ENCODE measurements around the gene HNRNPC. TPM values are rescaled to one million over a fixed set of nuclear protein-coding genes. Genes with fewer than 3 reads are reported as not detected.

The HNRNPC gene
- total RNA-seq, 1 experiment from 2014 or later: 843 TPM

DNA sequence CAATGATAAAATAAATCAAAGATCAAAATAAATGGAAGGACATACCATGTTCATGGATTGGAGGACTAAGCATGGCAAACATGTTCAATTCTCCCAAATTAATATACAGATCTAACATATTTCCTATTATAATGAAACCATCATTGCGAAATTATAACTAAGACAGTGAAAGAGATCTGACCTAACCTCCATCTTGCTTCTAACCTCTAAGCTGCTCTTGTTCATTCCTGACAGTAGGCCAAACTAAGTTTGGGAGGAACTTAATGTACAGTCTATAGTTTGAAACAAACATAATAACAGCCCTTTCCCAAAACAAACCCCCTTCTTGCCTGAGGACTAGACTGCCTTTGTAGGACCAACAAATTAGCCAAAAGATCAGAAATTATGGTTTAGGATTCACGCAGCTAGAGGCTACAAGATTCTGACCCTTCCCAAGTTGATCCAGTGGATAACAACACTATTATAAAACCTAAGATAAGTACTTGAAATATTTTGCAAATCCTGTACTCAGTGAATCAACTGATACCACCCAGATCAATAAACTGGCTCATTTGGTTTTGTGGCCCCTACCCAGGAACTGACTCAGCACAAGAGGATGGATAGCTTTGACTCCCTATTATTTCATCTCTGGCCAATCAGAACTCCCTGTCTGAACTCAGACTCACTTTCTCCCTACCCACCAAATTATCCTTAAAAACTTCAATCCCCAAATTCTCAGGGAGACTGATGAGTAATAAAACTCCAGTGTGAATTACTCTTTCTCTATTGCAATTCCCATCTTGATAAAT, 71.6 kb downstream of the HNRNPC start:
- TSS peak; percentile 7 for BruUV-seq (replicated peaks)
- intact Hi-C loops (cut with micrococcal nuclease): no loop called here
- no peak overlapping the region for H3K4me3 ChIP-seq (replicated peaks in 1 of 2; ENCODE audit: low read depth in 1 of 2, low read length in 2 of 2)
- H3K9me3 ChIP-seq (ENCODE audit: control insufficient read depth in 1 of 2, insufficient read depth in 1 of 2, low read depth in 1 of 2, low read length in 2 of 2): no peaks in the 10 kb centered on the region
- DNase-seq (ENCODE audit: low read depth, low spot score): no peak
- ATAC-seq: peak; percentile 17; the same call in 1 of the 2 replicates
- no peak overlapping the region for H2AFZ ChIP-seq (ENCODE audit: low read depth, low read length, poor library complexity, severe bottlenecking)
- no peaks in the 10 kb centered on the region for H3K4me1 ChIP-seq (ENCODE audit: control insufficient read depth in 1 of 2, insufficient read depth in 2 of 2, low read length in 2 of 2)
- CTCF ChIA-PET: no interaction called here
- H3K4me2 ChIP-seq (ENCODE audit: low read length): no peak overlapping the region
- TF ChIP-seq ZNF274 (IDR thresholded peaks at IDR 0.05; ENCODE audit: low read depth, low read length) (no peak), JUND (IDR thresholded peaks at IDR 0.05) (no peak), EZH2phosphoT487 (IDR thresholded peaks at IDR 0.05; ENCODE audit: borderline replicate concordance) (no peak), SIN3A (IDR thresholded peaks at IDR 0.05; ENCODE audit: low read depth) (no peak), EGR1 (IDR thresholded peaks at IDR 0.05; ENCODE audit: low read depth) (no peak), YY1 (IDR thresholded peaks at IDR 0.05; ENCODE audit: extremely low read depth, insufficient replicate concordance, low read depth, low read length) (no peak), ZFX (IDR thresholded peaks at IDR 0.05) (no peak)
- TF ChIP-seq, protein P1, sequence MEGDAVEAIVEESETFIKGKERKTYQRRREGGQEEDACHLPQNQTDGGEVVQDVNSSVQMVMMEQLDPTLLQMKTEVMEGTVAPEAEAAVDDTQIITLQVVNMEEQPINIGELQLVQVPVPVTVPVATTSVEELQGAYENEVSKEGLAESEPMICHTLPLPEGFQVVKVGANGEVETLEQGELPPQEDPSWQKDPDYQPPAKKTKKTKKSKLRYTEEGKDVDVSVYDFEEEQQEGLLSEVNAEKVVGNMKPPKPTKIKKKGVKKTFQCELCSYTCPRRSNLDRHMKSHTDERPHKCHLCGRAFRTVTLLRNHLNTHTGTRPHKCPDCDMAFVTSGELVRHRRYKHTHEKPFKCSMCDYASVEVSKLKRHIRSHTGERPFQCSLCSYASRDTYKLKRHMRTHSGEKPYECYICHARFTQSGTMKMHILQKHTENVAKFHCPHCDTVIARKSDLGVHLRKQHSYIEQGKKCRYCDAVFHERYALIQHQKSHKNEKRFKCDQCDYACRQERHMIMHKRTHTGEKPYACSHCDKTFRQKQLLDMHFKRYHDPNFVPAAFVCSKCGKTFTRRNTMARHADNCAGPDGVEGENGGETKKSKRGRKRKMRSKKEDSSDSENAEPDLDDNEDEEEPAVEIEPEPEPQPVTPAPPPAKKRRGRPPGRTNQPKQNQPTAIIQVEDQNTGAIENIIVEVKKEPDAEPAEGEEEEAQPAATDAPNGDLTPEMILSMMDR (IDR thresholded peaks at IDR 0.05 in 2 of 3, conservative IDR thresholded peaks at IDR 0.05 in 1 of 3; ENCODE audit: borderline replicate concordance in 1 of 3, insufficient read depth in 1 of 3, low read depth in 2 of 3, low read length in 2 of 3): no peak
- TF ChIP-seq, protein P2, sequence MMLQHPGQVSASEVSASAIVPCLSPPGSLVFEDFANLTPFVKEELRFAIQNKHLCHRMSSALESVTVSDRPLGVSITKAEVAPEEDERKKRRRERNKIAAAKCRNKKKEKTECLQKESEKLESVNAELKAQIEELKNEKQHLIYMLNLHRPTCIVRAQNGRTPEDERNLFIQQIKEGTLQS (IDR thresholded peaks at IDR 0.05): no peak
- TF ChIP-seq, protein P3, sequence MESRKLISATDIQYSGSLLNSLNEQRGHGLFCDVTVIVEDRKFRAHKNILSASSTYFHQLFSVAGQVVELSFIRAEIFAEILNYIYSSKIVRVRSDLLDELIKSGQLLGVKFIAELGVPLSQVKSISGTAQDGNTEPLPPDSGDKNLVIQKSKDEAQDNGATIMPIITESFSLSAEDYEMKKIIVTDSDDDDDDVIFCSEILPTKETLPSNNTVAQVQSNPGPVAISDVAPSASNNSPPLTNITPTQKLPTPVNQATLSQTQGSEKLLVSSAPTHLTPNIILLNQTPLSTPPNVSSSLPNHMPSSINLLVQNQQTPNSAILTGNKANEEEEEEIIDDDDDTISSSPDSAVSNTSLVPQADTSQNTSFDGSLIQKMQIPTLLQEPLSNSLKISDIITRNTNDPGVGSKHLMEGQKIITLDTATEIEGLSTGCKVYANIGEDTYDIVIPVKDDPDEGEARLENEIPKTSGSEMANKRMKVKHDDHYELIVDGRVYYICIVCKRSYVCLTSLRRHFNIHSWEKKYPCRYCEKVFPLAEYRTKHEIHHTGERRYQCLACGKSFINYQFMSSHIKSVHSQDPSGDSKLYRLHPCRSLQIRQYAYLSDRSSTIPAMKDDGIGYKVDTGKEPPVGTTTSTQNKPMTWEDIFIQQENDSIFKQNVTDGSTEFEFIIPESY (IDR thresholded peaks at IDR 0.05; ENCODE audit: extremely low read depth, insufficient replicate concordance, low read length): no peak
- H3K9me2 ChIP-seq (ENCODE audit: insufficient read depth): no peaks in the 10 kb centered on the region
- H4K20me1 ChIP-seq (ENCODE audit: insufficient read depth): peaks cover 11% of the 10 kb centered on the region; the same call in 1 of the 2 replicates
- no peak overlapping the region for H3K27ac ChIP-seq (ENCODE audit: low read depth, low read length)
- H3K27me3 ChIP-seq (ENCODE audit: insufficient read depth, low read length): no peaks in the 10 kb centered on the region
- POLR2A ChIA-PET: no interaction called here
- no peaks in the 10 kb centered on the region for H3K79me2 ChIP-seq (ENCODE audit: insufficient read depth, low read length)
- H3K36me3 ChIP-seq (ENCODE audit: control insufficient read depth in 1 of 2, insufficient read depth in 2 of 2, low read length in 2 of 2): peaks cover 0 to 1% of the 10 kb centered on the region in 2 experiments; a peak in 2 of 4 replicates
- no peak overlapping the region for H3K9ac ChIP-seq (ENCODE audit: low read length)
- RAD21 ChIA-PET (ENCODE audit: low non-redundant PET in 1 of 2, low total read pairs in 2 of 2, uncharacterized antibody in 2 of 2, unreplicated experiment in 2 of 2): no interaction called here

Measured in HCT116 (cell line).